H9 (cell line): ENCODE results near the gene KCNIP1. TPM values are rescaled to one million over a fixed set of nuclear protein-coding genes. Genes with fewer than 3 reads are reported as not detected.

ENCODE experiments used
- DNase-seq: peaks from one replicate; pipeline ENCODE4 v3.0.0-alpha.2; 2017
- H2AFZ ChIP-seq: one replicate; pipeline ENCODE4 v1.6.1; 2013; ENCODE audit warnings: mild to moderate bottlenecking, low read length, control low read depth, moderate library complexity
- H2AK5ac ChIP-seq: 2 replicates; pipeline ENCODE4 v1.6.1; 2013; ENCODE audit warnings: low read length, control low read depth, mixed read lengths; ENCODE audit not compliant: insufficient read length
- H2BK120ac ChIP-seq: one replicate; pipeline ENCODE4 v1.6.1; 2013; ENCODE audit warnings: low read depth, mild to moderate bottlenecking, low read length, control low read depth, inconsistent platforms; ENCODE audit not compliant: poor library complexity, severe bottlenecking
- H2BK12ac ChIP-seq: 2 replicates; pipeline ENCODE4 v1.6.1; 2013; ENCODE audit warnings: low read length, control low read depth, mixed read lengths, low read depth; ENCODE audit not compliant: insufficient read length
- H2BK15ac ChIP-seq: 2 replicates; pipeline ENCODE4 v1.6.1; 2013; ENCODE audit warnings: low read depth, low read length, control low read depth
- H2BK20ac ChIP-seq: one replicate; pipeline ENCODE4 v1.6.1; 2013; ENCODE audit warnings: low read depth, mild to moderate bottlenecking, low read length, control low read depth, inconsistent platforms; ENCODE audit not compliant: poor library complexity, severe bottlenecking
- H2BK5ac ChIP-seq: 2 replicates; pipeline ENCODE4 v1.6.1; 2013; ENCODE audit warnings: low read length, control low read depth, mixed read lengths; ENCODE audit not compliant: insufficient read length
- H3K14ac ChIP-seq: 2 replicates; pipeline ENCODE4 v1.6.1; 2013; ENCODE audit warnings: low read length, control low read depth; ENCODE audit not compliant: insufficient read depth
- H3K18ac ChIP-seq: 2 replicates; pipeline ENCODE4 v1.6.1; 2013; ENCODE audit warnings: low read depth, mild to moderate bottlenecking, mixed read lengths, low read length, control low read depth; ENCODE audit not compliant: insufficient read length
- H3K23ac ChIP-seq: 2 replicates; pipeline ENCODE4 v1.6.1; 2013; ENCODE audit warnings: low read length, control low read depth, mixed read lengths, low read depth; ENCODE audit not compliant: insufficient read length
- H3K23me2 ChIP-seq: 2 replicates; pipeline ENCODE4 v1.6.1; 2013; ENCODE audit warnings: low read depth, mild to moderate bottlenecking, mixed read lengths, low read length, control low read depth; ENCODE audit not compliant: insufficient read length, poor library complexity, severe bottlenecking
- H3K27ac ChIP-seq: 2 replicates; pipeline ENCODE4 v1.5.1; 2013; ENCODE audit warnings: low read length, control low read depth, mixed read lengths, low read depth; ENCODE audit not compliant: insufficient read length
- H3K27me3 ChIP-seq: 2 replicates; pipeline ENCODE4 v1.6.1; 2013; ENCODE audit warnings: low read length, control low read depth, inconsistent platforms; ENCODE audit not compliant: insufficient read depth
- H3K4ac ChIP-seq: 2 replicates; pipeline ENCODE4 v1.6.1; 2013; ENCODE audit warnings: low read depth, mild to moderate bottlenecking, control low read depth, inconsistent platforms, low read length, moderate library complexity
- H3K4me1 ChIP-seq: 2 replicates; pipeline ENCODE4 v1.6.1; 2013; ENCODE audit warnings: low read length, control low read depth, inconsistent platforms; ENCODE audit not compliant: insufficient read depth
- H3K4me2 ChIP-seq: 2 replicates; pipeline ENCODE4 v1.6.1; 2013; ENCODE audit warnings: low read length, control low read depth, mixed read lengths; ENCODE audit not compliant: insufficient read length, insufficient read depth
- H3K56ac ChIP-seq: 2 replicates; pipeline ENCODE4 v1.6.1; 2013; ENCODE audit warnings: low read depth, mild to moderate bottlenecking, mixed read lengths, low read length, control low read depth; ENCODE audit not compliant: insufficient read length
- H3K79me1 ChIP-seq: 2 replicates; pipeline ENCODE4 v1.6.1; 2013; ENCODE audit warnings: low read depth, mild to moderate bottlenecking, moderate library complexity, low read length, control low read depth, inconsistent platforms; ENCODE audit not compliant: insufficient read depth, poor library complexity, severe bottlenecking
- H3K79me2 ChIP-seq: 2 replicates; pipeline ENCODE4 v1.6.1; 2013; ENCODE audit warnings: low read length, control low read depth, inconsistent platforms; ENCODE audit not compliant: insufficient read depth
- H3K9ac ChIP-seq: 2 replicates; pipeline ENCODE4 v1.6.1; 2013; ENCODE audit warnings: low read length, control low read depth, mixed read lengths; ENCODE audit not compliant: insufficient read length; ENCODE audit errors: extremely low read depth
- H3K9me3 ChIP-seq: one replicate; pipeline ENCODE4 v1.6.1; 2013; ENCODE audit warnings: low read depth, low read length, inconsistent platforms; ENCODE audit not compliant: control insufficient read depth
- H3T11ph ChIP-seq: one replicate; pipeline ENCODE4 v1.6.1; 2013; ENCODE audit warnings: mild to moderate bottlenecking, low read length, control low read depth, inconsistent platforms
- H4K20me1 ChIP-seq: one replicate; pipeline ENCODE4 v1.6.1; 2013; ENCODE audit not compliant: control insufficient read depth, insufficient read length, insufficient read depth
- H4K5ac ChIP-seq: 2 replicates; pipeline ENCODE4 v1.6.1; 2013; ENCODE audit warnings: low read depth, mild to moderate bottlenecking, mixed read lengths, low read length, control low read depth; ENCODE audit not compliant: insufficient read length
- H4K8ac ChIP-seq: replicated peaks from 2 replicates; pipeline ENCODE4 v1.6.1; 2013; ENCODE audit warnings: low read length, control low read depth, mixed read lengths, low read depth; ENCODE audit not compliant: insufficient read length
- H4K91ac ChIP-seq: 2 replicates; pipeline ENCODE4 v1.6.1; 2013; ENCODE audit warnings: low read depth, mild to moderate bottlenecking, moderate library complexity, mixed read lengths, low read length, control low read depth; ENCODE audit not compliant: insufficient read length
- H3K27ac Mint-ChIP-seq, 3 experiments: 2 replicates in 2 of 3; 3 replicates in 1 of 3; pipeline ENCODE4 v1.8.0; 2020 to 2021; ENCODE audit warnings: mixed read lengths in 3 of 3, mild to moderate bottlenecking in 1 of 3, moderate library complexity in 1 of 3
- H3K27me3 Mint-ChIP-seq: 2 replicates; pipeline ENCODE4 v1.8.0; 2021; ENCODE audit warnings: low read depth, mild to moderate bottlenecking, moderate library complexity, mixed read lengths
- H3K36me3 Mint-ChIP-seq, 3 experiments: 2 replicates in 2 of 3; 3 replicates in 1 of 3; pipeline ENCODE4 v1.8.0; 2020 to 2021; ENCODE audit warnings: low read depth in 3 of 3, mixed read lengths in 3 of 3; ENCODE audit not compliant: insufficient read depth in 1 of 3
- H3K4me1 Mint-ChIP-seq, 2 experiments: 2 replicates each; pipeline ENCODE4 v1.8.0; 2020; ENCODE audit warnings: mixed read lengths in 2 of 2
- H3K4me3 Mint-ChIP-seq, 2 experiments: 2 replicates in 1 of 2; 3 replicates in 1 of 2; pipeline ENCODE4 v1.8.0; 2020 to 2021; ENCODE audit warnings: mild to moderate bottlenecking in 2 of 2, mixed read lengths in 2 of 2, moderate library complexity in 1 of 2
- H3K9me3 Mint-ChIP-seq, 2 experiments: 2 replicates in 1 of 2; 3 replicates in 1 of 2; pipeline ENCODE4 v1.8.0; 2020; ENCODE audit warnings: mild to moderate bottlenecking in 2 of 2, mixed read lengths in 2 of 2, moderate library complexity in 1 of 2
- WGBS: extraction: QIAGEN DNeasy Blood & Tissue Kit; methylation state at CpG from one replicate; pipeline ENCODE4 v1.1.7; 2013; ENCODE audit warnings: missing lambda C conversion rate, low lambda C conversion rate, mixed read lengths; ENCODE audit not compliant: insufficient read length; ENCODE audit errors: extremely low coverage; 5-methylcytosine and 5-hydroxymethylcytosine counted together
- total RNA-seq: library from RNA; stranded (reverse); gene quantifications from 2 replicates; pipeline ENCODE4 v1.2.1, GENCODE V29; 2021
- TF ChIP-seq, protein P1 (sequence below): fragments of 200-600 bp; sonication (generic); conservative IDR thresholded peaks from 3 replicates; pipeline ENCODE4 v1.8.0; 2021; ENCODE audit warnings: antibody characterized with exemption, mild to moderate bottlenecking

The KCNIP1 gene
- total RNA-seq, 1 experiment from 2014 or later, result 0.63 TPM

DNA sequence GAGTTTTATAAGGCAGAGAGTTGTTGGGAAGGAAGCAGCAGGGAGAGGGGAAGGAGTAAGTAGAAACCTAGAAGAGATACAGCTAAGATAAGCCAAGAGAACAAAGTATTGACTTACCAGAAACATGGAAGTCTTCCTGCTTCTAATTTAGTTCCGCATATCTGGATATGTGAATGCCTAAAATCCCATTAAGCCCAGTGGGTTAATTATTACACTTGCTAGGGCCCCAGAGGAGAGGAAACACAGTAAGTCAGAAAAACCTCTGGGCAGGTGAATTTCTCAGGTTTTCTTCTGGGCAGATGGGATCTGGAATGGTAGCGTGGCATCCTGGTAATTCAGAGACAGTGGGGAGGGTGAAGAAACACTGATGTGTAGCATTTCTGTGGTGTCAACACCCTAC, 175.0 kb downstream of the KCNIP1 start:
- Histone ChIP-seq H2BK15ac (no peak overlapping the region), H3K79me1 (no peaks in the 10 kb centered on the region), H3K4me2 (no peak overlapping the region), H2AK5ac (no peak overlapping the region), H4K8ac (no peak overlapping the region), H3K9ac (no peak overlapping the region), H3T11ph (no peak overlapping the region), H4K20me1 (no peaks in the 10 kb centered on the region), H3K14ac (no peak overlapping the region), H3K27me3 (peaks cover 9% of the 10 kb centered on the region), H3K27ac (no peak overlapping the region), H2BK20ac (no peak overlapping the region), H3K23me2 (peaks cover 4% of the 10 kb centered on the region), H3K4ac (no peak overlapping the region), H3K4me1 (0 out of 2 replicates have a peak, but pooled peaks cover 2% of the 10 kb centered on the region), H3K23ac (no peak overlapping the region), H2BK120ac (no peak overlapping the region), H3K56ac (no peak overlapping the region), H4K5ac (no peak overlapping the region), H2BK5ac (no peak overlapping the region), H3K9me3 (no peaks in the 10 kb centered on the region), H3K18ac (no peak overlapping the region), H2BK12ac (no peak overlapping the region), H3K79me2 (no peaks in the 10 kb centered on the region), H4K91ac (no peak overlapping the region), H2AFZ (no peak overlapping the region)
- Mint-ChIP-seq H3K36me3 (no peaks in the 10 kb centered on the region), H3K27me3 (peaks cover 79% of the 10 kb centered on the region), H3K27ac (no peak overlapping the region), H3K4me3 (no peak overlapping the region; a peak in 1 of 5 replicates), H3K9me3 (no peaks in the 10 kb centered on the region; a peak in 1 of 5 replicates), H3K4me1 (peaks cover 6 to 12% of the 10 kb centered on the region in 2 experiments)
- no CpG with 5 or more reads among the region's 2 CpGs for WGBS
- no peak for DNase-seq
- TF ChIP-seq, protein P1, sequence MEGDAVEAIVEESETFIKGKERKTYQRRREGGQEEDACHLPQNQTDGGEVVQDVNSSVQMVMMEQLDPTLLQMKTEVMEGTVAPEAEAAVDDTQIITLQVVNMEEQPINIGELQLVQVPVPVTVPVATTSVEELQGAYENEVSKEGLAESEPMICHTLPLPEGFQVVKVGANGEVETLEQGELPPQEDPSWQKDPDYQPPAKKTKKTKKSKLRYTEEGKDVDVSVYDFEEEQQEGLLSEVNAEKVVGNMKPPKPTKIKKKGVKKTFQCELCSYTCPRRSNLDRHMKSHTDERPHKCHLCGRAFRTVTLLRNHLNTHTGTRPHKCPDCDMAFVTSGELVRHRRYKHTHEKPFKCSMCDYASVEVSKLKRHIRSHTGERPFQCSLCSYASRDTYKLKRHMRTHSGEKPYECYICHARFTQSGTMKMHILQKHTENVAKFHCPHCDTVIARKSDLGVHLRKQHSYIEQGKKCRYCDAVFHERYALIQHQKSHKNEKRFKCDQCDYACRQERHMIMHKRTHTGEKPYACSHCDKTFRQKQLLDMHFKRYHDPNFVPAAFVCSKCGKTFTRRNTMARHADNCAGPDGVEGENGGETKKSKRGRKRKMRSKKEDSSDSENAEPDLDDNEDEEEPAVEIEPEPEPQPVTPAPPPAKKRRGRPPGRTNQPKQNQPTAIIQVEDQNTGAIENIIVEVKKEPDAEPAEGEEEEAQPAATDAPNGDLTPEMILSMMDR, result no peak
